ENCODE results near the gene HYAL3.

- TF ChIP-seq CTCF (IDR thresholded peaks at IDR 0.05) (no peak), ZFX (IDR thresholded peaks at IDR 0.05; ENCODE audit: borderline replicate concordance) (no peak)
Observed at GRCh38 chr3:50249457-50249856, 49.7 kb downstream of the HYAL3 start.
